SK-N-SH treated with all-trans-retinoic acid at 6 μM for 48 hours (cell line): Measurements from ENCODE around the gene SHC3.

Experiments used
- ATAC-seq: fragments of 200-7000 bp; cut with Tn5 transposase; 3 replicates; pipeline ENCODE4 v1.9.1; 2020; ENCODE audit warnings: mild to moderate bottlenecking, moderate library complexity
- ARNTL ChIP-seq: fragments of 450-650 bp; formaldehyde crosslinking; IDR thresholded peaks from 2 replicates; pipeline ENCODE4 v1.5.0; 2020; ENCODE audit warnings: low read depth, mild to moderate bottlenecking, moderate library complexity, borderline replicate concordance
- BACH2 ChIP-seq: fragments of 250-450 bp; sonication (Bioruptor Pico); IDR thresholded peaks from 2 replicates; pipeline ENCODE4 v1.9.0; 2021; ENCODE audit warnings: mild to moderate bottlenecking, borderline replicate concordance
- CREB5 ChIP-seq: fragments of 250-450 bp; sonication (Bioruptor Pico); IDR thresholded peaks from 2 replicates; pipeline ENCODE4 v1.5.1; 2020; ENCODE audit warnings: low read depth, mild to moderate bottlenecking, moderate library complexity
- CSDC2 ChIP-seq: fragments of 250-450 bp; sonication (Bioruptor Pico); IDR thresholded peaks from 2 replicates; pipeline ENCODE4 v1.5.0; 2020; ENCODE audit warnings: mild to moderate bottlenecking, moderate library complexity
- CSRNP3 ChIP-seq: fragments of 250-450 bp; sonication (Bioruptor Pico); IDR thresholded peaks from 2 replicates; pipeline ENCODE4 v1.5.1; 2021; ENCODE audit warnings: mild to moderate bottlenecking, moderate library complexity
- ESRRG ChIP-seq: fragments of 250-450 bp; sonication (Bioruptor Pico); IDR thresholded peaks from 2 replicates; pipeline ENCODE4 v1.6.1; 2021; ENCODE audit warnings: mild to moderate bottlenecking
- GLIS3 ChIP-seq: fragments of 250-450 bp; sonication (Bioruptor Pico); IDR thresholded peaks from 2 replicates; pipeline ENCODE4 v1.5.0; 2020; ENCODE audit warnings: mild to moderate bottlenecking, moderate library complexity
- ISL1 ChIP-seq: fragments of 250-450 bp; sonication (Bioruptor Pico); IDR thresholded peaks from 2 replicates; pipeline ENCODE4 v2.1.2; 2022; ENCODE audit warnings: mild to moderate bottlenecking, moderate library complexity
- OSR1 ChIP-seq: fragments of 250-450 bp; sonication (Bioruptor Pico); IDR thresholded peaks from 2 replicates; pipeline ENCODE4 v1.8.0; 2022; ENCODE audit warnings: moderate library complexity, mild to moderate bottlenecking, inconsistent platforms
- PATZ1 ChIP-seq: fragments of 250-450 bp; sonication (Bioruptor Pico); IDR thresholded peaks from 2 replicates; pipeline ENCODE4 v1.8.0; 2020; ENCODE audit warnings: mild to moderate bottlenecking, moderate library complexity, borderline replicate concordance
- POU6F1 ChIP-seq: fragments of 250-450 bp; sonication (Bioruptor Pico); IDR thresholded peaks from 2 replicates; pipeline ENCODE4 v1.8.0; 2021; ENCODE audit warnings: low read depth, mild to moderate bottlenecking, moderate library complexity, borderline replicate concordance
- PPARA ChIP-seq: fragments of 250-450 bp; sonication (Bioruptor Pico); IDR thresholded peaks from 2 replicates; pipeline ENCODE4 v1.5.0; 2020; ENCODE audit warnings: mild to moderate bottlenecking, borderline replicate concordance
- RARB ChIP-seq: fragments of 250-450 bp; sonication (Bioruptor Pico); IDR thresholded peaks from 2 replicates; pipeline ENCODE4 v1.8.0; 2021; ENCODE audit warnings: mild to moderate bottlenecking, moderate library complexity
- TCF4 ChIP-seq: fragments of 250-450 bp; sonication (Bioruptor Pico); IDR thresholded peaks from 2 replicates; pipeline ENCODE4 v1.8.0; 2021; ENCODE audit warnings: mild to moderate bottlenecking, moderate library complexity, borderline replicate concordance
- TOX ChIP-seq: fragments of 250-450 bp; sonication (Bioruptor Pico); IDR thresholded peaks from 2 replicates; pipeline ENCODE4 v1.8.0; 2021; ENCODE audit warnings: mild to moderate bottlenecking, moderate library complexity, borderline replicate concordance
- TSHZ2 ChIP-seq: fragments of 250-450 bp; sonication (Bioruptor Pico); IDR thresholded peaks from 2 replicates; pipeline ENCODE4 v1.5.0; 2020; ENCODE audit warnings: mild to moderate bottlenecking, moderate library complexity
- ZC3H10 ChIP-seq: fragments of 250-450 bp; sonication (Bioruptor Pico); IDR thresholded peaks from 2 replicates; pipeline ENCODE4 v1.5.1; 2021; ENCODE audit warnings: mild to moderate bottlenecking, moderate library complexity
- ZFP3 ChIP-seq: fragments of 250-450 bp; sonication (Bioruptor Pico); IDR thresholded peaks from 2 replicates; pipeline ENCODE4 v1.5.0; 2020; ENCODE audit warnings: mild to moderate bottlenecking, moderate library complexity
- ZFP30 ChIP-seq: fragments of 450-650 bp; formaldehyde crosslinking; IDR thresholded peaks from 2 replicates; pipeline ENCODE4 v1.5.0; 2022; ENCODE audit warnings: mild to moderate bottlenecking, moderate library complexity
- ZNF565 ChIP-seq: fragments of 450-650 bp; formaldehyde crosslinking; conservative IDR thresholded peaks from 2 replicates; pipeline ENCODE4 v1.5.0; 2020; ENCODE audit warnings: low read depth, mild to moderate bottlenecking, moderate library complexity
- ZNF70 ChIP-seq: fragments of 450-650 bp; formaldehyde crosslinking; IDR thresholded peaks from 2 replicates; pipeline ENCODE4 v1.5.0; 2020; ENCODE audit warnings: mild to moderate bottlenecking, moderate library complexity
- ZNF8 ChIP-seq: fragments of 450-650 bp; formaldehyde crosslinking; IDR thresholded peaks from 2 replicates; pipeline ENCODE4 v1.5.0; 2020; ENCODE audit warnings: mild to moderate bottlenecking, moderate library complexity

The SHC3 gene

GRCh38 chr9:88976890-88977257, 201.7 kb downstream of the SHC3 start:
- no peak for ATAC-seq
- TF ChIP-seq OSR1 (CRISPR knock-in tag) (no peak), BACH2 (no peak), ZFP3 (CRISPR knock-in tag) (no peak)

GRCh38 chr9:88975966-88976889, 202.4 kb downstream of the SHC3 start:
- no peak for ATAC-seq
- TF ChIP-seq ZNF8 (CRISPR knock-in tag) (no peak), CREB5 (CRISPR knock-in tag) (no peak)
- TF ChIP-seq, all 23 proteins: peak for 0

- TF ChIP-seq TOX (CRISPR knock-in tag), result no peak
- no peak for TF ChIP-seq ZFP3 (CRISPR knock-in tag)
- no peak for TF ChIP-seq CSDC2 (CRISPR knock-in tag)
- TF ChIP-seq ZFP30 (CRISPR knock-in tag), result no peak
- no peak for TF ChIP-seq ESRRG (CRISPR knock-in tag)
- no peak for TF ChIP-seq TCF4
- TF ChIP-seq GLIS3, result no peak
- TF ChIP-seq ARNTL (CRISPR knock-in tag), result no peak
- TF ChIP-seq CSRNP3 (CRISPR knock-in tag), result no peak
- TF ChIP-seq ZNF8 (CRISPR knock-in tag), result no peak
- no peak for TF ChIP-seq ZNF565 (CRISPR knock-in tag)
- no peak for TF ChIP-seq CREB5 (CRISPR knock-in tag)
- TF ChIP-seq RARB (CRISPR knock-in tag), result no peak
- no peak for TF ChIP-seq ZNF70
- TF ChIP-seq PATZ1 (CRISPR knock-in tag), result no peak
- no peak for TF ChIP-seq PPARA (CRISPR knock-in tag)
- no peak for TF ChIP-seq TSHZ2 (CRISPR knock-in tag)
- TF ChIP-seq ISL1 (CRISPR knock-in tag), result no peak
- no peak for TF ChIP-seq POU6F1 (CRISPR knock-in tag)
- no peak for TF ChIP-seq ZC3H10 (CRISPR knock-in tag)
- no peak for ATAC-seq
These were observed 204.0 kb downstream of the SHC3 start for GRCh38 chr9:88974641-88975040.
